Right ventricle myocardium inferior (tissue), 1 donor: ENCODE data around the gene CLK1. TPM values are rescaled to one million over a fixed set of nuclear protein-coding genes. Genes with fewer than 3 reads are reported as not detected.
"Not testable (repeated sequence)": the region's sequence is repeated elsewhere in the genome, so short reads cannot be mapped to it uniquely, and the experiment has no call there.

Experiments
- ATAC-seq: fragments of 200-7000 bp; cut with Tn5 transposase; one replicate; pipeline ENCODE4 v1.9.1; 2020; ENCODE audit warnings: mild to moderate bottlenecking, moderate library complexity
- DNase-seq: peaks from one replicate; pipeline ENCODE4 v3.0.0; 2021; ENCODE audit errors: missing footprints
- intact Hi-C: fragments of 100-400 bp; cut with DNase I; formaldehyde crosslinking; loops from one replicate; pipeline ENCODE4 v1.11.0; 2022
- total RNA-seq: library from RNA; stranded (reverse); fragmentation: NEBNext Ultra II Directional; extraction: Animal tissue kit (Norgen Biotek cat#: 25700); gene quantifications from one replicate; pipeline ENCODE4 v1.2.1, GENCODE V29; 2021
- donor health status: DM: no; HTN: yes; CAD: no; lungs with severe emphysema.

The CLK1 gene
- total RNA-seq, 1 donor from 2014 or later = 46.3 TPM

GRCh38 chr2:200820573-200821234 lies 43.8 kb downstream of the CLK1 start:
- ATAC-seq = peak; percentile 10

DNA sequence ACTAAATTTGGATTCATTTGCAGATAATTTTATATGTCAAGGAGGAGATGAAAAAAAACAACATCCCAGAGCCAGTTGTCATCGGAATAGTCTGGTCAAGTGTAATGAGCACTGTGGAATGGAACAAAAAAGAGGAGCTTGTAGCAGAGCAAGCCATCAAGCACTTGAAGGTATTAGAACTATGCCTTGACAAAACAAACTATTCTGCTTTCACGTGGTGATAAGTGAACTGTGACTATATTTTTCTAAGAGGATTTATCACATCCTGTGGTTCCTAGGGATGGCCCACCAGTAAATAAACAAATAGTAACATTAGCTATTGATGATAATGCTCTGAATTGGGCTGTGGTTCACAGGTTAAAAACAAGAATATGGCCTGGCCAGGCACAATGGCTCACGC lies 45.7 kb downstream of the CLK1 start:
- DNase-seq, intact Hi-C loops, ATAC-seq: not testable (repeated sequence)

More at GRCh38 chr2:200820573-200821234, 43.8 kb downstream of the CLK1 start:
- no peak for DNase-seq
- intact Hi-C loops = no loop called here

DNA sequence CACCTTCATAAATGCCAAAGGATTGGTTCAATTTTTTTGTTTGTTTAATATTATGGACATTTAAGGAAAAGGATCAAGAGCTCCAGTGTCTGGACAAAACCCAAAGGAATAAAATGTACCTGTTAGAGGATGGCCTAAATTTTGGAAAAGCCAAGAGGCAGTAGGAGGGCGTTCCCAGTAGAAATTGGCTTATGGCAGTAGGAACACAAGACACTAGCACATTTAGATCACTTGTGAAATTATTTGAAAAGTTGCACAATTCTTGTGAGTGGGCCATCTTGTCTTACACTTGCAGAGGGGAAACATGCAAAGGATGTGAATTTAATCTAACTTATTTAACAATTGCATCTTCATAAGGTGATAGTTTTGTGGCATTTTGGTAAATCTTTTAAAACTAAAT lies 49.5 kb downstream of the CLK1 start:
- intact Hi-C loops = loop anchor here (5.0 kb wide), 1 partner anchor 47 kb away; the partner anchor contains the start of gene CLK1
- no peak for ATAC-seq

GRCh38 chr2:200814276-200814815 lies 50.1 kb downstream of the CLK1 start:
- DNase-seq (no peak), ATAC-seq (no peak)
- intact Hi-C loops = loop anchor here (5.0 kb wide), 1 partner anchor 48 kb away; the partner anchor contains the start of gene CLK1

More for the DNA sequence above, 49.5 kb downstream of the CLK1 start:
- no peak for DNase-seq

DNA sequence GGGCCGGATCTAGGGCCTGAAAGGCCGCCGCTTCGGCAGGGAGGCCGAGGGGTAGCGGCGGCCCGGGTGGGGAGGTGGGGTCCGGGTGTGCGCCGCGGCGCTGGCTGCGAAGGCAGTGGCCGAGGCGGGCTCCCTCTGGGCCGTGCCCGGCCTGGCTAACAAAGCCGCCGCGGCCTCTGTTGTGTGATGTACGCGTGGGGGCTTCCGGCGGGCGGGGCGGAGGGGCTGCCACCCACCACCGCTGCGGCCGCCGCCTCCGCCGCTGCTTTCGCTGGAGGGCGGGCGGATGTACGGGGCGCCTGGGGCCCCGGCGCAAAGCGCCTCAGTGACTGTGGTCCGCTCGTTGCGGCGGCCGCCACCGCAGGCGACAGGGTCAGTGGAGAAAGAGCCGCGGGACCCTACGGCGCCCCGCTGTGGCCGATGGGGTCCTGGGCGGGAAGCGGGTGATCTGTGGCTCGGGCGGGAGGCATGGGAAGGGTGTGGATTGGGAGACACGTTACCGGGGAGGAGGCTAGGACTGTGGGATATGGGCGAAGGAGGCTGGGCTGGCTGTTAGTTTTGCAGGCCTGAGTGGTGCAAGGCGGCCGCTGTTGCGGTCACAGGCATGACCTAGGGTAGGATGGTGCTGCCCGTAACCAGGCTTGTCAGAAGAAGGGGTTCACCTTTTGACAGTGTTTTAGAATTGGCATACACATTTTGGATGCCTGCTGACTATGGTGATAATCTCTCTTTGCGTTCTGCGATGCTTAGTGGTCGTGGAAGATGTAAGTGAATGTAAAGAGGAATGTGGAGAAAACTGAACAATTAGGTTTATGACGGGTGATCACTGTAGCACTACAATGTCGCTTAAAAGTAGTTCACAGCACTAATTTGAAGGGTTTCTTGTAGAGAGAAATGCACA lies 52.1 kb downstream of the CLK1 start:
- ATAC-seq (peak; percentile 64), DNase-seq (peak; percentile 88)
- intact Hi-C loops = loop anchor here (5.0 kb wide), 1 partner anchor 50 kb away; the partner anchor contains the start of gene CLK1

- intact Hi-C loops = loop anchor here (1.0 to 5.0 kb wide), 2 partner anchors 51 to 98 kb away; partner anchors contain the start of gene CLK1
- DNase-seq = peak; percentile 97
- ATAC-seq = peak; percentile 95
These were observed 52.9 kb downstream of the CLK1 start, which contains the start of gene BZW1 for GRCh38 chr2:200811333-200812121. Gene BZW1, plus strand, starts transcription at chr2:200811910. Its CDS starts 1,308 bp downstream, at chr2:200813218.

GRCh38 chr2:200810998-200811332 lies 53.5 kb downstream of the CLK1 start:
- intact Hi-C loops = loop anchor here (1.0 to 5.0 kb wide), 2 partner anchors 51 to 98 kb away; partner anchors contain the start of gene CLK1
- no peak for ATAC-seq

GRCh38 chr2:200810252-200810997 lies 54.0 kb downstream of the CLK1 start:
- no peak for DNase-seq
- intact Hi-C loops = loop anchor here (5.0 kb wide), 1 partner anchor 52 kb away; the partner anchor contains the start of gene CLK1
- no peak for ATAC-seq

More at GRCh38 chr2:200810998-200811332, 53.5 kb downstream of the CLK1 start:
- no peak for DNase-seq

DNA sequence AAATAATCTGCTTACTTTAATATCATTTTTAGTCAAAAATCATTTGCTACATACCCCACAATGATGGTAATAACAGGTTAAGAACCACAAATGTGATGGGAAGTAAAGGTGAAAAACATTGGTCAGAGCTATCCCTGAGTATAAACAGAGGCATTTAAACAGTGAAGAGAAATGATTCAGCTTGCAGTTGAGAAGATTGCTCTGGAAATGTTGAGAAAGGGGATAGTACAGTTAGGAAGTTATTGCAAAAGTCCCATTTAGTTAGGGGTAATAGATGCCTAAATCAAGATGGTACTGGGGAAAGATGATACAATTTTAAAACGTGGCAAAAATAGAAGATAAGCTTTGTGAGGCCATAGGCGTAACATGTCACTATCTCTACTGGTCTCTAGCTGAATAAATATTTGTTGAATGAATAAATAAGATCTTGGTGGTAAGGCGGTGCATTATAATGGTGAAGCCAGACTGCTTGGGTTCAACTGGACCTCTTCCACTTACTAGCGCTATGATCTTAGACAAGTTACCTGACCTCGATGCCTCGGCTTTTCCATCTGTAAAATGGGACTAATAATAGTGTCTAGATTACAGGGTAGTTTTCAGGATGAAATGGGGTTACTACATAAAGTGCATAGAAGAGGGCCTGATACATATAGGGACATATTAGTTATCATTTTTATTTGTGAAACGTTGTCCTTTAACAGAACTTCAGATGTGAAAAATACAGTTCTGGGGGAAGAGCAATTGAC lies 54.8 kb downstream of the CLK1 start:
- intact Hi-C loops = loop anchor here (5.0 kb wide), 1 partner anchor 53 kb away; the partner anchor contains the start of gene CLK1
- DNase-seq (no peak), ATAC-seq (no peak)

Other genes with a start within 250 kb of the CLK1 start
- 80.4 TPM for gene BZW1, start 52.7 kb downstream of the CLK1 start, total RNA-seq
- 21.1 TPM for gene PPIL3, start 24.4 kb upstream of the CLK1 start, total RNA-seq
- 17.1 TPM for gene NIF3L1, start 24.7 kb upstream of the CLK1 start, total RNA-seq
- gene ORC2, start 99.0 kb upstream of the CLK1 start, total RNA-seq = 20.3 TPM
- gene HYCC2, start 207.0 kb upstream of the CLK1 start, total RNA-seq = 14.5 TPM
- gene NDUFB3, start 207.3 kb upstream of the CLK1 start, total RNA-seq = 555 TPM